GM19468 (cell line): ENCODE data around the gene ZSCAN9.

Source experiments
- ATAC-seq: cut with Tn5 transposase; IDR thresholded peaks from one replicate; pipeline ENCODE4 v1.9.1; 2021; ENCODE audit warnings: mild to moderate bottlenecking, moderate library complexity, moderate number of reproducible peaks; ENCODE audit not compliant: unreplicated experiment; ENCODE audit errors: extremely low read depth

ZSCAN9 gene

DNA sequence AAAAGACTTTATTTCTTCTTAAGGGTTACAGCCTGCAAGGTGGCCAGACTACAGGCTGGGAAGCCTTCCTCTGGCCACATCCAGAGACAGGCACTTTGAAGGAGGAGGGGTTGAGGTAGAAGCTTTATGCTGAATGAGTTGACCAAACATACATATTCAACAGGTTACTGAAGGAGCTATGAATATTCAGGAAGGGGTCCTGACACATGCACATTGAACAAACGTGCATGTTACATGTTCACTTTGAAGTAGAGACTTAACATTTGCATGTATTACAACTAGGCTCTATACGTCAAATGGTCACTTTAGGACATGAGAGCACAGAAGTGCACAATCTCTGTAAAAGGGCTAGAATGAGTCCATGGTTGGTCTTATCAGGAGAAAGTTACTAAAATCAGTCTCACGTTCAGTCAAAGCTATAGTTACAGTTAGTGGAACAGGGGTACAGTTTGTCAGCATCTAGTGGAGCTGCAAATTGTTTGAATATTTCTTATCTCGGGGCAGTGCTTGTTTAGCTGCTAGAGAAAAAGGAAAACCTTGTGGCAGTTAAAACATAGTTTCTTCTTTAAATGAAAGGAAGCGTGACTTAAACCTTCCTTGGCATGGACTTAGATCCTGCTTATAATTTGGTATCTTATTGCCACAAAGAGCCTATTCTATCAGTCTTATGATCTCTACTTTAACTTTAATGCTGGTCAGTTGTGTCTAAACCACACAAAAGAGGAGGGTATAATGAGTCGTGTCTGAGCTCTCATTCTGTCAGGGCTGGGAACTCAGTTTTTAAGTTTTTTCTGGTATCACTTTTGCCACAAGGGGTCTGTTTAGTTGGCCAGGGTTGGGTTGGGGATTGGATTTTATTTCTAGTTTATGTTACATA is 4.6 kb upstream of the ZSCAN9 start:
- ATAC-seq, result no peak

GRCh38 chr6:28224131-28225055 is 682 bp upstream of the ZSCAN9 start:
- ATAC-seq, result no peak

DNA sequence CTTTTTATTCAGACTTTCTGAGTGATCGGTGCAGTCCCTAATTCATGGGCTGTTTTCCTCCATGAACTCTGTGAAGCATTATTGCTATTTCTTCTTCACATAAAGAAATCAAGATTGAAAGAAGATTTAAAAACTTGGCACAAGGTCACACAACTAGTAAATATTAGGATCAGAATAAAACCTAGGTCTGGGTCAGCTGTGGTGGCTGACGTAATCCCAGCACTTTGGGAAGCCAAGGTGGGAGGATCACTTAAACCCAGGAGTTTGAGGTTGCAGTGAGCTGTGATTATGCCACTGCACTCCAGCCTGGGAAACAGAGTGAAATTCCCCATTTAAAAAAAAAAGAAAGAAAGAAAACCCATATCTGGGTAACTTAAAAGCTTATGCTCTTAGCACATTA is 1.4 kb downstream of the ZSCAN9 start:
- ATAC-seq, result no peak

GRCh38 chr6:28232785-28233184 is 7.7 kb downstream of the ZSCAN9 start:
- no peak for ATAC-seq

DNA sequence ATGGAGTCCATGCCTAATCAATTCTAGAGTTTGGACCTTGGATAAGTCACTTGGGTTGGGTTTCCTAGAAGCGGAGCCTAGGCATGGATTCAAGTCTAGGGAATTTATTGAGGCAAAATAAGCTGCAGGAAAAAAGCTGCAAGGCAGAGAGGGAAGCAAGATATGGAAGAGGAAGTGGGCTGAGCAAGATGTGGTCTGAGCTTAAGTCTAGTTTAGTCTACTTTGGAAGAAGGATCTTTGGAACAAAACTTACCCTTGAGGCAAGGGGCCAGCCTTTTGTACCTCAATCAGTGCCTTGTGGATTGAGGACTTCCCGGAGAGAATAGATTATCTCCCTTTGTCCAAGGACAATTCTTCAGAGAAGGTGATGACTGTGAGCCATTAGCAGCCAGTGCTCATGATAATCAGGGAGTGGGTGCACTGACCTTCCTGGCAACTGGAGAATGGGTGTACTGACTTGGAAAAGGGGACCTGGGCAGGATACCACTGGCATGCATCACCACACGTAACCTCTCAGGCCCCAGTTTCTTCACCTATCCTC is 10.9 kb downstream of the ZSCAN9 start:
- ATAC-seq, result no peak

DNA sequence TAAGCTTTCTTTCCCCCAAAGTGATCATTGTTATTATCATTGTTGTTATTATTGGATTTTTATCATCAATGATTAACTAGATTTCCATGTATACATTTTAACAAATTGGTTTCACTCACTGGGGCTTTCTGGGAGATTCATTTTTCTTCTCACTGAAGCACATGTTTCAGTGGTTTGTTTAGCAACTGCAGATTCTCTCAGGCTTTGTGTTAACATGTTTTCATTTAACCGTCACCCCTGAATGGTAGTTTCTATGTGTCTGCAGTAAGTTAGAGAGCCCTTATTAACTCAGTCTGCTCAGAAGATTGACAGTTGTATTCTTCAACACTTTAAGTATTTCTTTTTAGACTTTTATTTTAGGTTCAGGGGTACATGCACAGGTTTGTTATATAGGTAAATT is 14.6 kb downstream of the ZSCAN9 start:
- ATAC-seq, result peak; percentile 39

DNA sequence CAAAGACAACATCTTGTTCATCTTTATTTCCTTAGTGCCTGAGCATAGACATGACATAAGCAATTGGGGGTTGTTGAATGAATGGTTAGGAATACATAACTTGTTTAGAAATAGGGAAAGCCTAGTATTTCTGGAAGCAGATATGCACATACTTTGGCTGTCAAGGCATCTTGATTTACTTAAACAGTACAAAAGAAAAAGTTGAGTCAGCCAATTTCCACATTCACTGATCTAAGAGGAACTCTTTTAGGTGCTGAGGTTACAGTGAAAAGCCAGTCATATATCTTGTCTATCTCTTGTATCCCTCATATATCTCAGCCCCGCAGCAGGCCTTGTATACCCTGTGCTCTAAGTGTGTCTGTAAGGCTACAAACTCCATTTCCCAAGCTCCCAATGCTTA is 15.4 kb downstream of the ZSCAN9 start:
- no peak for ATAC-seq

GRCh38 chr6:28243946-28244345 is 18.9 kb downstream of the ZSCAN9 start:
- ATAC-seq, result no peak

GRCh38 chr6:28245206-28245941 is 20.3 kb downstream of the ZSCAN9 start:
- no peak for ATAC-seq

GRCh38 chr6:28248916-28249315 is 23.8 kb downstream of the ZSCAN9 start:
- ATAC-seq, result no peak

GRCh38 chr6:28250747-28251146 is 25.7 kb downstream of the ZSCAN9 start:
- ATAC-seq, result no peak

DNA sequence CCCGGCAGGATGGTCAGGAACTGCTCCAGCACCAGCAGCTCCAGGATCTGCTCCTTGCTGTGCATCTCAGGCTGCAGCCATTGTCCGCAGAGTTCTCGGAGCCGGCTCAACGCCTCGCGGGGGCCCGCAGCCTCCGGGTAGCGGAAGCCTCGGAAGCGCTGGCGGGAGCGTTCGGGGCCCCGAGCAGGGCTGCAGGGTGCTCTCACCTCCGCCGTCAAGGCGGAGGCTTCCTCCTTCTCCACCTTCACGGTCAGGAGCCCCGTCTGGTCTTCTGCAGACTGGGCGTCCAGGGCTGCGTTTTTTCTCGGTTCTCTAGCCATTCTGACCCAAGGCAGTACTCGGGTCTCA is 26.6 kb downstream of the ZSCAN9 start:
- no peak for ATAC-seq

DNA sequence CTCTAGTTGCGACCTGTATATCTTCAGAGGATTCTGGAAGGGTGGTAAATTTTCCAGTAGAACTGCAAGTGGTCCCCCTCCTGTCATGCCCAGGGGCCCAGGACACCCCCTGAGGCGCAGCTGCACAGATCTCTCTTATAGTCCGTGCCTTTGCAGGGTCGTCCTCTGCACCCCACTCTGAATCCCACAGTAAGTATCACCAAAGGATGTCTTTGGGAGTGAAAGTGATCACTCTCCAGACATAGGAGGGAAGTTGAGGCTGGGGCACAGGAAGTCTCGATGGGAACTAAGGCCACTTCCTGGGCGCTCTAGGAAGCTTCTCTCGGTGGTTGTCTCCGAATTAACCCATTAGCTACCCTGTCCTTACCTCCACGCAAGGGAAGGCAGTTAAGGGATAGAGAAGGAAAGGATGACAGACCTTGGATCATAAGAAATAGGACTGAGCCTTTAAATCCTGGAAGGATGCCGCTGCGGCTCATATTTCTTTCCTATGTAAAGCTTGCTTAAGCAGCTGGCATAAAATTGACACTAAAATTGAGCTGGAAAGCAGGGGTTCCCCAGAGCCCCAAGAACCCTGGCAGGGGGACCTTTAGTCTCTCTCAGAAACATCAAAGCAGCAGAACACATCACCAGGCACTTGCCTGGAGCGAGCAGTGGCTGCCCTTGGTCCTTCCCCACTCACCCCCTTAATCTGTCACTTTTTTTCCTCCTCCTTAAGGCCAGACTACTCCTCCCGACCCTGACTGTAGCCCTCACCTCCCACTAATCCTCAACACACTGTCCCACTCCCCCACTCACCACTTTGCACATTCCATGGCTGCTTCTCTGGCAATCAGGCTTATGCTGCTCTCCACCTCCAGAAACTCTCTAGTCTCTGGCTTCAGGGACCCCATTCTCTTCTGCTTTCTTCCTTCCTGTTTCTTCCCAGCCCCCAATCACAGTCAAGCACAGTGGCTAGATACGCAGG is 27.2 kb downstream of the ZSCAN9 start, which contains the start of gene ZKSCAN4:
Gene ZKSCAN4 (minus strand): TSS at position 261 of the 967 bp plus-strand sequence. CDS start 289 bp downstream, outside the sequence.
- no peak for ATAC-seq

DNA sequence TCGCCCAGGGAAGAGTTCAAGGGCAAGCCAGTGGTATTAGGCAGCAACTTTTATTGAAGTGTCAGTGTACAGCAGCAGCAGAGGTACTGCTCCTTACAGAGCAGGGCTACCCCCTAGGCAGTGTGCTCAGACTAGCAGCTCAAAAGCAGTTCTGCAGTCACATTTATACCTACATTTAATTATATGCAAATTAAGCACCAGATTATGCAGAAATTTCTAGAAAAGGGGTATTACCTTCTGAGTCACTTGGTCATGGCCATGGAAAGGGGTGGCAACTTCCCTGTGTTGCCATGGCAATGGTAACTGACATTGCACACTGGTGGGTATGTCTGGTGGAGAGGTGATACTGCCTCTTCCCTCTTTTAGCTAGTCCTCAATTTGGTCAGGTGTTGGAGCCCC is 29.0 kb downstream of the ZSCAN9 start:
- no peak for ATAC-seq

DNA sequence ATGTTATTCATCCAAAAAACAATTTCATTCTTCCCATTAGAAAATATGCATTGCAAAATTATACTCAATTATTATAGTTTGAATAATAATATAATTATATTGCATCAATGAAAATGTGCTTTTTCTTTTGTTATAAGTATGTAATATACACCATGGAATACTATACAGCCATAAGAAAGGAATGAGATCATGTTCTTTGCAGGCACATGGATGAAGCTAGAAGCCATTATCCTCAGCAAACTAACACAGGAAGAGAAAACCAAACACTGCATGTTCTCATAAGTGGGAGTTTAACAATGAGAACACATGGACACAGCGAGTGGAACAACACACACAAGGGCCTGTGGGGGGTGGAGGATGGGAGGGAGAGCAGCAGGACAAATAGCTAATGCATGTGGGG is 32.0 kb downstream of the ZSCAN9 start:
- no peak for ATAC-seq

GRCh38 chr6:28258877-28259777 is 34.1 kb downstream of the ZSCAN9 start, which contains the start of gene NKAPL:
TSS of gene NKAPL (plus strand) at chr6:28259297. CDS start at chr6:28259372, 75 bp downstream.
- ATAC-seq, result no peak

GRCh38 chr6:28263922-28264321 is 38.8 kb downstream of the ZSCAN9 start:
- ATAC-seq, result no peak

- no peak for ATAC-seq
Measured at GRCh38 chr6:28264834-28265401, 39.8 kb downstream of the ZSCAN9 start.
